Natural killer cell (primary cell): ENCODE measurements around the gene SOX4. TPM values are rescaled to one million over a fixed set of nuclear protein-coding genes. Genes with fewer than 3 reads are reported as not detected.

Experiments used
- ATAC-seq, 3 donors: fragments of 150-1000 bp in 2 of 3; fragments of 200-7000 bp in 1 of 3; cut with Tn5 transposase; 1 replicate in 1 of 3; 2 replicates in 2 of 3; pipeline ENCODE4 v1.10.0; 2021; ENCODE audit warnings: mild to moderate bottlenecking in 2 of 3, moderate library complexity in 2 of 3
- DNase-seq, 2 donors: peaks; one replicate each; pipeline versions ENCODE4 v3.0.0 to v3.0.0-alpha.2; 2013 to 2021; ENCODE audit warnings: mixed read lengths in 1 of 2
- H3K27ac ChIP-seq: one replicate; pipeline ENCODE4 v1.5.1; 2013; ENCODE audit warnings: mild to moderate bottlenecking, low read length
- H3K27me3 ChIP-seq: one replicate; pipeline ENCODE4 v1.6.1; 2013; ENCODE audit warnings: low read length; ENCODE audit not compliant: control insufficient read depth, insufficient read depth
- H3K36me3 ChIP-seq: one replicate; pipeline ENCODE4 v1.6.1; 2013; ENCODE audit warnings: low read length; ENCODE audit not compliant: control insufficient read depth, insufficient read depth
- H3K4me1 ChIP-seq: one replicate; pipeline ENCODE4 v1.6.1; 2013; ENCODE audit warnings: low read length; ENCODE audit not compliant: control insufficient read depth, insufficient read depth
- H3K4me3 ChIP-seq: one replicate; pipeline ENCODE4 v1.5.1; 2013; ENCODE audit warnings: low read length
- H3K9me3 ChIP-seq: one replicate; pipeline ENCODE4 v1.6.1; 2013; ENCODE audit warnings: low read length; ENCODE audit not compliant: control insufficient read depth, insufficient read depth
- H3K27ac Mint-ChIP-seq, 2 donors: one replicate each; pipeline ENCODE4 v1.8.0; 2022; ENCODE audit warnings: mild to moderate bottlenecking in 2 of 2, mixed read lengths in 2 of 2, moderate library complexity in 1 of 2
- H3K27me3 Mint-ChIP-seq, 2 donors: one replicate each; pipeline ENCODE4 v1.8.0; 2022; ENCODE audit warnings: low read depth in 2 of 2, mixed read lengths in 2 of 2
- H3K36me3 Mint-ChIP-seq: one replicate; pipeline ENCODE4 v1.8.0; 2022; ENCODE audit warnings: mixed read lengths
- H3K4me1 Mint-ChIP-seq, 2 donors: one replicate each; pipeline ENCODE4 v1.8.0; 2022; ENCODE audit warnings: mixed read lengths in 2 of 2
- H3K4me3 Mint-ChIP-seq: one replicate; pipeline ENCODE4 v1.8.0; 2022; ENCODE audit warnings: mild to moderate bottlenecking, moderate library complexity, mixed read lengths
- H3K9me3 Mint-ChIP-seq, 2 donors: one replicate each; pipeline ENCODE4 v1.8.0; 2022; ENCODE audit warnings: mixed read lengths in 2 of 2
- WGBS: methylation state at CpG from one replicate; pipeline ENCODE4 v1.1.7; 2013; ENCODE audit warnings: missing lambda C conversion rate; ENCODE audit not compliant: insufficient coverage; 5-methylcytosine and 5-hydroxymethylcytosine counted together
- intact Hi-C: fragments of 100-400 bp; cut with micrococcal nuclease; formaldehyde crosslinking; loops from one replicate; pipeline ENCODE4 v1.14.2; 2022
- total RNA-seq, 4 donors: library from RNA; stranded (reverse); fragments of 120-200 nt in 1 of 4; gene quantifications; one replicate each; pipeline versions ENCODE4 v1.2.3 to v1.2.4, GENCODE V29; 2013 to 2022
- TF ChIP-seq, protein P1 (sequence below): fragments of 200-600 bp; IDR thresholded peaks from one replicate; pipeline ENCODE4 v1.8.0; 2022; ENCODE audit warnings: antibody characterized with exemption

Gene SOX4
- total RNA-seq, 3 donors from 2014 or later (not counting 1 experiment from before 2014, with no cell fraction given) = 4.4 to 7.6 (median 6.4) TPM

DNA sequence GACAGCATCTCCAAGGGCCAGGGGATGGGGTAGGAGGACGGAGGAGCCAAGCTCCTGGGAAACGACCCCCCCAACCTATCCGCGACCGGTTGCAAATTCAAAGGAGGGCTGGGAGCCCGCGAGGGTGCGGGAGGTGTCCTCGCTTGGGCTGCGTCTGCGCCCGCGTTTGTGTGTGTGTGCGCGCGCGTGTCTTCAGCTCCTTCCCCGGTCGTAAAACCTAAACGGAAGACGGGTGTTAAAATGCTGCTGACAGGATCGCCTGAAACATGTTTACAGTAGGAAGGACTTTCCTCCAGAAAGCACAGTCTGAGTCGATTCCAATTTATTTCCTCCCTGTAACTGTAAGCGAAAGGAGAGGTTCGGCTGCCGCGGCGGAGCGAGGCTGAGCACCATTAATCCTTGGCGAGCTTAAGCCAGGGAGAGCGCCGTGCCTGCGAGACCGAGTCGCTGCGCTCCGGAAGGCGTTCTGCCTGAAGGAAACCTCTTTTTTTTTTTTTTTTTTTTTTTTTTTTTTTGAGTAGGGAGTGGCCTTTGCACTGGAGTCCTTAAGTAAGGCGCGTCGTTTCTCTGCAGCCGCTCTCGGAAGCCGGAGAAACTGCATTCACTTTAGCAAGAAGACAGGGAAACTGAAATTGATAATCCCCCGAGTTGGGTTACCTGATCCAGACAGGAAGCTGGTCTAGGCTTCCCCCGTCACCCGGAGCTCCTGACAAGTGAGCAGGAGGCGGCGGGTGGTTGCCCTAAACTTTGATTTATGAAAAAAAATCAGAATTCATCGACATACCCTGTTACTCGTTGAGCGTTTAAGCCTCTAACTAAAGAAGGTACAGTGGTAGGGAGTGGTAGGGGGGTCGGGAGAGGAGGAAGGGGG, 4.8 kb upstream of the SOX4 start:
- Mint-ChIP-seq H3K4me1 (peaks cover 9 to 15% of the 10 kb centered on the region in 2 donors), H3K27ac (peak overlapping the region in 1 of 2 donors; percentile 68), H3K27me3 (peaks cover 24 to 29% of the 10 kb centered on the region in 2 donors), H3K4me3 (peak overlapping the region; percentile 95), H3K9me3 (no peaks in the 10 kb centered on the region), H3K36me3 (no peaks in the 10 kb centered on the region)
- H3K27ac ChIP-seq = no peak overlapping the region
- H3K4me3 ChIP-seq = peak overlapping the region; percentile 65
- peaks cover 27% of the 10 kb centered on the region for H3K4me1 ChIP-seq
- H3K9me3 ChIP-seq = no peaks in the 10 kb centered on the region
- ATAC-seq (peak; percentile 22 to 46 (median 40)), DNase-seq (peak; percentile 37 to 60)
- intact Hi-C loops = loop anchor here (1.0 kb wide), 1 partner anchor 1024 kb away; no protein-coding TSS in a partner anchor
- TF ChIP-seq, protein P1, sequence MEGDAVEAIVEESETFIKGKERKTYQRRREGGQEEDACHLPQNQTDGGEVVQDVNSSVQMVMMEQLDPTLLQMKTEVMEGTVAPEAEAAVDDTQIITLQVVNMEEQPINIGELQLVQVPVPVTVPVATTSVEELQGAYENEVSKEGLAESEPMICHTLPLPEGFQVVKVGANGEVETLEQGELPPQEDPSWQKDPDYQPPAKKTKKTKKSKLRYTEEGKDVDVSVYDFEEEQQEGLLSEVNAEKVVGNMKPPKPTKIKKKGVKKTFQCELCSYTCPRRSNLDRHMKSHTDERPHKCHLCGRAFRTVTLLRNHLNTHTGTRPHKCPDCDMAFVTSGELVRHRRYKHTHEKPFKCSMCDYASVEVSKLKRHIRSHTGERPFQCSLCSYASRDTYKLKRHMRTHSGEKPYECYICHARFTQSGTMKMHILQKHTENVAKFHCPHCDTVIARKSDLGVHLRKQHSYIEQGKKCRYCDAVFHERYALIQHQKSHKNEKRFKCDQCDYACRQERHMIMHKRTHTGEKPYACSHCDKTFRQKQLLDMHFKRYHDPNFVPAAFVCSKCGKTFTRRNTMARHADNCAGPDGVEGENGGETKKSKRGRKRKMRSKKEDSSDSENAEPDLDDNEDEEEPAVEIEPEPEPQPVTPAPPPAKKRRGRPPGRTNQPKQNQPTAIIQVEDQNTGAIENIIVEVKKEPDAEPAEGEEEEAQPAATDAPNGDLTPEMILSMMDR = no peak
- no peaks in the 10 kb centered on the region for H3K36me3 ChIP-seq
- under 1% methylated on average over 53 of the region's 53 CpGs for WGBS
- H3K27me3 ChIP-seq = peaks cover 6% of the 10 kb centered on the region

DNA sequence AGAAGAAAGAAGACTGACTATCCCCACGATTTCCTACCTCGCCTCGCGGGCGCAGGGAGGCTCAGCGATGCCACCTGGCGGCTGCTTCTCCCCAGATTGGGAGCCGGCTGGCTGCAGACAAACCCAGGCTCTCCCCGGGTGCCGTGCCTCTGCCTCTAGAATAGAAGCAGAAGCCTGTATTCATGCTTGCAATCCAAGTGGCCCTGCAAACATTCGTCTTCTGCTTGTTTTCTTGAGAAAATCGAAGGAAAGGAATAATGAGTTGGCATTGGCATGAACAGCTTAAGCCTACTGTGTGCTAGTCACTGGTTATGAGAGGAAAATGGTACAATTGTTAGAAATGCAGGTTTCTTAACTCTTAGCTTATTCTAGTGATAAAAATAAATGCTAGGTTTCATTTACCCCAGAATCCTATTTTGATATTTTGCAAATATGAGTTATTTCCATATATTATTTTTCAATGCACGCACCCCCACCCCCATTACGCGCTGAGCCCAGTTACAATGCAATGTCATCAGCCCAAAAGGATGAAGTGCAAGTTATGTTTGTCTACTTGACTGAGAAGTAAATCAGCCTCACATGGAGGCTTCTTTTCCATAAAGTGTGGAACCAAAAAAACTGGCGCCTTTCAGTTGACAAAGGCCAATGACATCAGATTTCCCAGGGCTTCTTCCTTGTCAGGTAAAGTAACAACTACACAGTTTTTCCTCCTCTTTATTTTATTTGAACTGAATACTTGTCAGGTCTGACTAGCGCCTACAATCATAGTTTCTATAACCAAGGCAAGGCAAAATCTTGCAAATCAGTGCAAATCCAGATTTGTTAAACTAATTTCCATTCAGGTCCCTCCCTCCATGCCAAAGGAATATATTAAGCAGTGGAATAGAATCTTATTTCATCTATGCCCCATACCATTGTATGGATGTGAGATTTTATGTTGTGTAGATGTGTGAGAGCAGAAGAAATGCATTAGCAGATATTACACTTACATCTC, 3.9 kb upstream of the SOX4 start:
- H3K4me1 ChIP-seq = peaks cover 32% of the 10 kb centered on the region
- Mint-ChIP-seq H3K9me3 (no peaks in the 10 kb centered on the region), H3K27ac (no peak overlapping the region), H3K4me3 (peak overlapping the region; percentile 95), H3K36me3 (no peaks in the 10 kb centered on the region), H3K4me1 (peaks cover 9 to 15% of the 10 kb centered on the region in 2 donors), H3K27me3 (peaks cover 21 to 29% of the 10 kb centered on the region in 2 donors)
- peak; percentile 72 to 84 for DNase-seq
- no peaks in the 10 kb centered on the region for H3K36me3 ChIP-seq
- H3K27me3 ChIP-seq = peaks cover 6% of the 10 kb centered on the region
- 23% methylated on average over 16 of the region's 17 CpGs for WGBS
- H3K27ac ChIP-seq = no peak overlapping the region
- H3K9me3 ChIP-seq = no peaks in the 10 kb centered on the region
- ATAC-seq = peak; percentile 50 to 65 (median 60)
- intact Hi-C loops = loop anchor here (1.0 to 10.0 kb wide), 4 partner anchors 335 to 1295 kb away; partner anchors contain the start of gene E2F3
- TF ChIP-seq, protein P1 = peak; percentile 84
- H3K4me3 ChIP-seq = peak overlapping the region; percentile 65

DNA sequence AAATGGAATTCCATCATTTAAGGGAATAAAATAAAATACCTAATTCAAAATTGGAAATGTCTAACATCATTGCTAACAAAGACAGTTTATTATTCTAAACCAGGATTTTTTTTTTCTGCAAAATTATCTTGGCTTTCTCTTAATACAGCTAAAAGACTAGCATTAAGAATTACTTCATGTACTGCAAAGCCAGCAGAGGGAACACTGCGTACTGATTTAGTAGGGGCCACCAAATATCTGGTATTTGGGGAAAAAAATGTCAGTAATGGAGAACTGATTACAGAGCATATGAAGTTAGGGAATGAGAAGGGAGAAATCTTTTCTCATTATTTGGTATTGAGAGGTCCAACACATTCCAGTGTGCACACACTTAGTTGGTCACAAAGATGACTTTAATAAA, 3.2 kb upstream of the SOX4 start:
- H3K36me3 ChIP-seq = no peaks in the 10 kb centered on the region
- Mint-ChIP-seq H3K27me3 (peaks cover 21 to 29% of the 10 kb centered on the region in 2 donors), H3K4me1 (peaks cover 9 to 15% of the 10 kb centered on the region in 2 donors), H3K4me3 (peak overlapping the region; percentile 68), H3K9me3 (no peaks in the 10 kb centered on the region), H3K36me3 (no peaks in the 10 kb centered on the region), H3K27ac (no peak overlapping the region)
- 93% methylated on average over 1 of the region's 1 CpG for WGBS
- no peak for ATAC-seq
- peaks cover 32% of the 10 kb centered on the region for H3K4me1 ChIP-seq
- H3K27ac ChIP-seq = no peak overlapping the region
- TF ChIP-seq, protein P1 = no peak
- no peak overlapping the region for H3K4me3 ChIP-seq
- intact Hi-C loops = loop anchor here (5.0 to 10.0 kb wide), 3 partner anchors 334 to 1296 kb away; partner anchors contain the start of gene E2F3
- peaks cover 6% of the 10 kb centered on the region for H3K27me3 ChIP-seq
- DNase-seq = no peak
- H3K9me3 ChIP-seq = no peaks in the 10 kb centered on the region
